ENCODE results near the gene CARMIL1. TPM values are rescaled to one million over a fixed set of nuclear protein-coding genes. Genes with fewer than 3 reads are reported as not detected.

CARMIL1 gene
- total and polyA plus RNA-seq, 2 of the 8 experiments (the other 6 are each of a cell fraction or from before 2014, with no cell fraction given): 20.3 to 40.4 TPM

DNA sequence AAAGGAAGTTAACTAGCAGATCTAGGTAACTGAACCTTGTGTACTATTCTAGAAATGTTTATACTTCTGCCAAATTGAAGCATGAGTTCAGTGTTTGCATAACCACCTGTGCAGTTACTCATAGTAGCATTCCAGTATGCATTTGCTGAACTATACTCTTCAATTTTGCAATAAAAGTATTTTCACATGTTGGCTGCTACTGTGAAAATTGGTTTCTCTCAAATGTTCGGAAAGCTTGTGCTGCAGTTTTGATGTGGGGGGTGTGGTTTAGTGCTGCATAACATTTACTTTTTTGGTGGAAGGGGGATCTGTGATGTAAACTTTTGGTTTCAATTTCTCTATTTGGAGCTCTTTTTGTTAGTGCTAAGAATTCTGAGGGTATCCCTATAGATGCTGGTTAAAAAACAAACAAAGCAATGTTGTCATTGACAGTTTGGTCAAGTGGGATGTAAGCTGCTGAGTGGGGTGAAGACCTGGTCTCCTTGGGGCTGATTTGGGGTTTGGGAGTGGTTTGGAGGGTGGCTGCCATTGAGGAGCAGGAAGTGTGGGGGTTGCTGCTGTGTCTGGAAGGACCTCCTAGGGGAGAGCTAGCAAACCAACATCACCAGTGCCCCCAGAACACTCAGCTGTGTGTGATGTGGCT is 87.8 kb downstream of the CARMIL1 start:
- H3K27ac ChIP-seq (ENCODE audit: low read depth, low read length): no peak overlapping the region
- H2BK120ac ChIP-seq (replicated peaks; ENCODE audit: low read depth, low read length): no peak overlapping the region
- no peak overlapping the region for H2BK15ac ChIP-seq (ENCODE audit: low read length)
- peaks cover 3 to 96% of the 10 kb centered on the region in 2 experiments; a peak in 3 of 4 replicates for H3K79me2 ChIP-seq (ENCODE audit: control insufficient read depth in 1 of 2, insufficient read depth in 2 of 2, low read length in 2 of 2)
- no peak overlapping the region for H3K56ac ChIP-seq (replicated peaks; ENCODE audit: insufficient read length, low read depth, low read length)
- H3K14ac ChIP-seq (ENCODE audit: insufficient read length): no peak overlapping the region
- no peak overlapping the region for H3K9ac ChIP-seq (replicated peaks in 1 of 4; ENCODE audit: extremely low read depth in 1 of 4, low read depth in 3 of 4, low read length in 3 of 4)
- WGBS, 2 experiments (ENCODE audit: extremely low coverage in 1 of 2, insufficient coverage in 1 of 2, insufficient read length in 1 of 2, insufficient replicate concordance in 2 of 2, low coverage in 1 of 2, low lambda C conversion rate in 2 of 2, missing lambda C conversion rate in 1 of 2): 85% methylated on average over 1 of the region's 1 CpG; no CpG with 5 or more reads in 1 of the 2 experiments
- no peak overlapping the region for H3K23ac ChIP-seq (ENCODE audit: insufficient read length)
- peaks cover 12% of the 10 kb centered on the region; the same call in 1 of the 2 replicates for H3K79me1 ChIP-seq (ENCODE audit: low read depth, low read length)
- no peak overlapping the region for H3K18ac ChIP-seq (ENCODE audit: extremely low read depth, low read length)
- no peaks in the 10 kb centered on the region for H3K9me3 ChIP-seq (ENCODE audit: insufficient read depth in 2 of 2, low read depth in 1 of 2, low read length in 1 of 2)
- H3K4ac ChIP-seq (replicated peaks; ENCODE audit: insufficient read length, low read depth, low read length): no peak overlapping the region
- CTCF ChIA-PET (ENCODE audit: partially characterized antibody): interaction anchor here (0.6 to 1.1 kb wide), 2 partner anchors 9 to 524 kb away, joined by 3 read pairs; no protein-coding TSS in a partner anchor
- no peaks in the 10 kb centered on the region for H3K27me3 ChIP-seq (replicated peaks in 1 of 4; ENCODE audit: control insufficient read depth in 3 of 4, extremely low read depth in 1 of 4, insufficient read depth in 3 of 4, low read length in 3 of 4)
- no peak overlapping the region for H2AK5ac ChIP-seq (ENCODE audit: low read depth, low read length)
- H2BK12ac ChIP-seq (ENCODE audit: low read depth, low read length): no peak overlapping the region
- peak overlapping the region; percentile 3 for H4K91ac ChIP-seq (replicated peaks; ENCODE audit: insufficient read length, low read length)
- H3K4me3 ChIP-seq (ENCODE audit: extremely low read depth in 1 of 4, insufficient read depth in 2 of 4, low read depth in 3 of 4, low read length in 4 of 4): no peak overlapping the region
- H3K36me3 ChIP-seq (ENCODE audit: control insufficient read depth in 2 of 4, insufficient read depth in 4 of 4, low read length in 3 of 4): no peaks in the 10 kb centered on the region
- TF ChIP-seq TEAD4 (IDR thresholded peaks at IDR 0.05; ENCODE audit: low read depth, low read length) (no peak), CBX8 (IDR thresholded peaks at IDR 0.05; ENCODE audit: borderline replicate concordance, low read depth, low read length) (no peak), RNF2 (IDR thresholded peaks at IDR 0.05; ENCODE audit: borderline replicate concordance, low read depth, low read length, missing control alignments, poor library complexity, severe bottlenecking) (no peak), ZNF274 (IDR thresholded peaks at IDR 0.05; ENCODE audit: borderline replicate concordance, extremely low read depth, low read length) (no peak), SIRT6 (IDR thresholded peaks at IDR 0.05; ENCODE audit: low read length) (no peak), CEBPB (IDR thresholded peaks at IDR 0.05; ENCODE audit: low read depth, low read length) (no peak), FOSL1 (IDR thresholded peaks at IDR 0.05; ENCODE audit: insufficient read depth, low read depth, low read length) (no peak), GABPA (IDR thresholded peaks at IDR 0.05; ENCODE audit: borderline replicate concordance, insufficient read depth, low read length) (no peak), HDAC2 (IDR thresholded peaks at IDR 0.05; ENCODE audit: borderline replicate concordance in 1 of 2, low read depth in 2 of 2, low read length in 2 of 2) (no peak), TBP (IDR thresholded peaks at IDR 0.05; ENCODE audit: low read depth, low read length) (no peak)
- H3K4me2 ChIP-seq (ENCODE audit: insufficient read depth in 1 of 2, low read depth in 2 of 2, low read length in 2 of 2): no peak overlapping the region
- no peak overlapping the region for H2AFZ ChIP-seq (ENCODE audit: low read length)
- 0 out of 2 replicates have a peak, but pooled peaks cover 3% of the 10 kb centered on the region for H3K23me2 ChIP-seq (ENCODE audit: low read depth, low read length)
- H2BK20ac ChIP-seq (ENCODE audit: low read length): no peak overlapping the region
- H4K20me1 ChIP-seq (replicated peaks in 1 of 2; ENCODE audit: control insufficient read depth in 1 of 2, insufficient read depth in 2 of 2, low read length in 2 of 2): peaks cover 0 to 2% of the 10 kb centered on the region in 2 experiments
- DNase-seq (ENCODE audit: low read depth in 1 of 2, low spot score in 2 of 2): no peak
- no peak overlapping the region for H4K5ac ChIP-seq (ENCODE audit: insufficient read length, low read depth, low read length)
- no peak overlapping the region for H4K8ac ChIP-seq (ENCODE audit: extremely low read depth, insufficient read depth, low read length)
- FAIRE-seq: no peak
- H3K4me1 ChIP-seq (replicated peaks in 1 of 4; ENCODE audit: control insufficient read depth in 3 of 4, insufficient read depth in 4 of 4, low read length in 3 of 4): peaks cover 4 to 29% (median 13%) of the 10 kb centered on the region in 4 experiments; a peak in 6 of 7 replicates
- H2BK5ac ChIP-seq (ENCODE audit: low read depth, low read length): 0 out of 2 replicates have a peak overlapping the region, but pooled peaks have one; percentile 6
- POLR2A ChIA-PET (ENCODE audit: partially characterized antibody): interaction anchor here (1.9 kb wide), 1 partner anchor 11 kb away, joined by 5 read pairs; no protein-coding TSS in a partner anchor

All from H1 (cell line).